Measurements from ENCODE around the gene CDH23.

- TF ChIP-seq REST (IDR thresholded peaks at IDR 0.05; ENCODE audit: borderline replicate concordance) (no peak), CTCF (IDR thresholded peaks at IDR 0.05; ENCODE audit: poor library complexity, severe bottlenecking) (no peak), POLR2AphosphoS5 (IDR thresholded peaks at IDR 0.05) (no peak), EP300 (conservative IDR thresholded peaks at IDR 0.05; ENCODE audit: poor library complexity, severe bottlenecking) (no peak), TAF1 (IDR thresholded peaks at IDR 0.05; ENCODE audit: low read depth) (no peak), EZH2 (IDR thresholded peaks at IDR 0.05; ENCODE audit: borderline replicate concordance, insufficient read depth, low read length, poor library complexity, severe bottlenecking) (no peak)
Observed at GRCh38 chr10:71440506-71441035, 43.9 kb downstream of the CDH23 start.

Measured in neural cell (in vitro differentiated cells).